NCI-H146 treated with DMSO at 0.1 percent for 48 hours (cell line): ENCODE data around the gene SCN3B.

Source experiments
- DNase-seq: peaks from one replicate; lab custom pipeline; 2025; ENCODE audit not compliant: unreplicated experiment; lab: John Stamatoyannopoulos, UW

Gene SCN3B

DNA sequence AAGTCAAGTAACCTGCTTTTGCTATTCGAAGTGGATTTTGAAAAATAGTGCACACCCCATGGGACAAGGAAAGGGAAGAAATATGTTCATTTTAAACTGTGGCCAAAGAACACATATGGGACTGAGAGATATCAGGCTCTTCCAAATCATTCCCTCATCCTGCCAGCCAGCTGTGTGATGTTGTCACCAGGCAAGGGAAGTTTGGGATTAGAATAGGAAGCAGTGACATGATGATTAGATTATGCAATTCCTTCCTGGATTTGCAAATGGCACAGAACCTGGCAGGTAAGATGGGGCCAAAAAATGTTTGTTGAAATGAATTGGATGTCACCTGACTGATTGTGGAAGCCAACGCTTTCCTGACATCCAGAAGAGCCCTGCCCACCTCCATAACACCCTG, 4.9 kb upstream of the SCN3B start:
- DNase-seq = no peak

DNA sequence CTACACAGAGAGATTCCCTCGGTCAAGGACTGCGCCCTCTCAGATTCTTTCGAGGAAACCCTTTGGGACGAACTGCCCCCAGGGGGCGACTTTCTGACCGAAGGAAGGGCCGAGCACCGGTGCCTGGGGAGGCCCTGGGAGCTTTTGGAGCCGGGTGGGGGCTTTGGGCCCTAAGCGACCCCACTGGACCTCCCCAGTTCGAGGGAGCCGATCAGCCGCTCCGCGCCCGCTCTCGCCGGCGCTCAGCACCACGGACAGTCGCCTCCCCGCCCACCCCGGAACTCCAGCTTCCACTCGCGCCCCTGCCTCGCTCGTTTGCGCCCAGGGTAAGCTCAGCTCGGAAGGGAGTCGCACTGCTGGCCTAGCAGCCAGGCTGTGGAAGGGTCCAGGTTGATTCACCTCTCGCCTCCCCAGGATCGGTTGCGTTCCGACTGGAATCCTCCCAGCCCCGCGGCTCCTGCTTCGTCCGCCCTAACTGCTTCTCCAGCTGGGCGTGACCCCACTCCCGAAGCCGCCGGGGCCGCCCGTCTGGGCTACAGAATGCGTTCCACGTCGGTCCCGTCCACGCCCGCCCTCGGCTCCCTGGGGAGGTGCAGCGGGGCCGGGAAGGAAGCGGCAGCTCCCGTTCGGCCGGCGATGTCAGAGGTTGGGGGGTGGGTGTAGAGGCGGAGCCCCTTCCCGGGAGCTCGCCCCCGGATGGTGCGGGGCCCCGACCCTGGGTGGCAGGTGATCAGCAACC, 428 bp downstream of the SCN3B start:
- no peak for DNase-seq

DNA sequence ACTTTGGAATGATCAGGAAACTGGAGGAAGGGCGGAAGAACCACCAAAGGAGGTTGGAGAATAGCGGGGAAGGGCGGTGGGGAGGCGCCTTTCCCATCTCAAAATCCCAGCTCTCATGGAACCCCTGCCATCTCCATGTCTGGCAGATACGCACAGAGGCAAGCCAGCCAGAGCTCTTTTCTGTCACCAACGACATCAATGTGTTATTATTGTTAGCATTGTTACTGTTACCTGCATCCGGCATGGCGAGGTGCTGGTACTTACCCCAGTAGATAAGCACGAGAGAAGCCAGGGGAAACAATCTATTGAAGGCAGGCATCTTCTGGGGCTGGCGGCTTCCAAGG, 969 bp downstream of the SCN3B start:
- DNase-seq = no peak

DNA sequence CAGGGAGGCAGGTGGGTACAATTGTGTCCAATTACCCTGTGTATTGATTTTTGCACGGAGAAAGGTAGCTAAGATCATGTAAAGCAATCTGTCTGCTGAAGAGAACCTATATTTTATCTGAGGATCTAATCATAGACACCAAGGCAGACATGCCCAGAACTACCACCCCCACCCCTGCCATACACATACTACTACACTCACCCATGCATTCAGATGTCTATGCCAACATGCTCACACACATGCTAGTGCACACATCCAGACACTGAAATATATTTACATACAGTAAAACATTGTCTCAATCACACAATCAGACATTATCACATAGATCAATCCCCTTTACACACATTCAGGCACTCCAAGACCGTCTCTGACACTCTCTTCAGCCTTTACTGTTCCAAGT, 1.8 kb downstream of the SCN3B start:
- DNase-seq = no peak

DNA sequence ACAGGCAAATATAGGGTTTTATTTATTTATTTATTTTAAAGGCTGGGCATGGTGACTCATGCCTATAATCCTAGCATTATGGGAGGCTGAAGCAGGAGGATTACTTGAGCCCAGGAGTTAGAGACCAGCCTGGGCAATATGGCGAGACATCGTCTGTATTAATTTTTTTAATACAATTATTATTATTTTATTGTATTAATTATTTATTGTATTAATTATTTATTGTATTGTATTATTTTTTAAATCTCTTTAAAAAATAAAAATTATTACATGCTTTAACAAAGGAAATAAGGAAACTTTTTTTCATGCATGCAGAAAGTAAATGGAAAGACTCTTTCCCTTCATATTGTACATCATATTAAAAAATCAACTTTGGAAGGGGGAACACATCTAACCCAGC, 3.5 kb downstream of the SCN3B start:
- DNase-seq = no peak

DNA sequence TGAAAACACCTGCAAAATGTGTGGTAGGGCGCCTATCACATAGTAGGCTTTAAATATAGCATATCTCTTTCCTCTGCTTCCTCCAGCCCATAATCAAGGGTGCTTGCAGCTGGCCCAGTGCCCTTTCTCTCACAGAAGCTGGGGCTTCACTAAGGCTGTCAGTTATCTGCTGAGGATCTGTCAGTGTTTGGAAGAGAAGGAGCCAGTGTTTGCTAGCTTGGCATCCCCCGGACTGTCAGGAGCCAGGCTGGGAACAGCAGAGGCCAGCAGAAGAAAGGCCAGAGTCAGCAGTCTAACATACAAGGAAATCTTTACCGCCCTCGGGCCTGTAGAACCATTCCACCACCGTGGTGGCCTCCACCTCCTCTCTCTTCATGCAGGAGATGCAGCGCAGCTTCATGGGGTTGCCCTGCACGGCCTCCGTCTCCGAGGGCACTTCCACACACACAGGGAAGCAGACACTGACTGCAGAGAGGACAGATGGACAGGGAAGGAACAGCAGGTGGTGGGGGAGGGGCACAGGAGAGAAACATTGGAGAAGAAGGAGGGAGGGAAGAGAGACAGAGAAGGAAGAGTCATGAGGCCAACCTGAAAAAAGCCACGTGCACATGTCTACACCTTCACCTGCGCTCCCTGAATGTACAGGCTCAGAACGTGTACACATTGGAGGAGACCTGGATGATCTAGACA, 9.0 kb downstream of the SCN3B start:
- DNase-seq = no peak

DNA sequence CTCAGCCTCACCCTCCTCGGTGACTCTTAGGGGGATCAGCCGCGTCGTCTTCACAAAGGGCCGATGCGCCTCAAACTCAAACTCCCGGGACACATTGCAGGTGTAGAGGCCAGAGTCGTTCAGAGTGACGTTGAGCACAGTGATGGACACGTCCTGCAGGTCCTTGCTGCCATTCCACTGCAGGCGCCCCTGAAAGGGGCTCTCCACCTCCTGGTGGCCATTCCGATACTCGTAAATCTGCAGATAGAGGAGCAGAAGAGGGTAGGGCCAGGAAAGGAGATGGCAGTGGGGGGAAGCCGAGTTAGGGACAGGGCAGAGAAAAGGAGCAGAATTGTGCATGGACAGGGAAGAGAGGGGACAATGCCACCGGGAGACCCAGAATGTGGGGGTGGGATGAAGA, 12.0 kb downstream of the SCN3B start:
- no peak for DNase-seq

DNA sequence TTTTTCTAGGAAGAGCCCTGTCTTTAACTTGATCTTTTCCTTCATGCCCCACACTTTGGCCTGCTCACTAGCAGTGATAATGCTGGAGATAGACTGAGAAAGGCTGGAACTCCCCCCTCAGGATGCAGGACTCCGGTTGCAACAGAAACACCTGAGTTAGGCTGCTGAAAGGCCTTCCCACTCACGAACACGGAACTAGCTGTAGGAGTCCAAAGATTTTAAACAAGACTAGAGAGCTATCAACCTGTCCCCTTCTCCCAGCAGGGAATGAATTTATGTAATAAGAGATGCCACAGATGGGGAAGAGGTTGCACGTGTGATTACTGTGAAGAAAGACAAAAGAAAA, 13.0 kb downstream of the SCN3B start:
- no peak for DNase-seq

DNA sequence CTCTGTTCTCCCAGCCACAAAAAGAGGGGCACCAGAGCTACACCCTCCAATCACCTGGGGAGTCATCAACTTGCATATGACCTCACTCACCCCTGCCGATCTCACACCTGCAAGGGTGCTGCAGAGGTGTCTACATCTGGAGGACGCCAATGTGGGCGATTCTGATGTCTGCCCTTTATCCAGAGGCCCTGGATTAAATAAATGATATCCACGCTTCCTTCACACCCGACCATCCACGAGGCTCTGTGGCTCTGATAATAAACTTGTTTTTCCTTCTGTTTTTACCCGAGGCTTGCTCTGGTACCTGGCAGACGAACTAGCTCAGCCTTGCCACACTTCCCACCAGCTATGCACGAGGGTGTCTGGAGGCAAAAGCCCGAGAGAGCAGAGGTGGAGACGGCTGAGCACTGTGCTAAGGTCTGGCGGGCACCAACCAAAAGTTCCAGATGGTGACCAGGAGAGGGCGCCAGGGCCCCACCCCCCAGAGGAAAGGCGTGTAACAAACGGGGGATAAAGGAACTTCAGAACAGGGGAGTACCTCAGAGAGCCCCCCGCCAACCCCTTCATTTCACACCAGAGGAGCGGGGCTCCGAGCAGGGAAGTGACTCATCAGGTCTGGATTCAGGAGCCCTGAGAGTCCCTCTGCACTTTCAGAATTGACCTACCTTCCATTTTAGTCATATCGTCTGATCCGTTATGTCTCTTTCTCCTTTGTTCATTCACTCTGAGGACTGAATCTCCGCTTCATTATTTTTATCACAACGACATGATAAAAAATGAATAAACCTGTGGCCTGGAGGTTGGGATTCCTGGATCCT, 13.5 kb downstream of the SCN3B start:
- no peak for DNase-seq

DNA sequence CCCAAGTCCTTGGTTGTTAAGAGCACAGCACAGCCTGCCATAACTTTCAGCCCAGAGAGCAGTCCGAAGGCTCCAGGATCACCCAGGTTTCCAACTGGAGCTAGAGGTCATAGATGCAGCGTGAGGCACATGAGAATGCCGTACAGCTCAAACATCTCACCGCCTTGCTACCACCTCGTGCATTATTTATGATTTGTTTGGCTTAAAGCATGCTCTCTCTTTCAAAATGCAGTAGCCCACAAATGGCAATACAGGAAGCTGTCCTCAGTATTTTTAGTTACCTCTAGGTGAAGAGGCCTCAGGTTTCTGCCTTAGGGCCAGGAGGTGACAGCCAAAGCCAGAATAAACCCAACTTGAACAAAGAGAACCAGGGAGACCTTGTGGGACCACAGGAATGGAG, 14.4 kb downstream of the SCN3B start:
- no peak for DNase-seq

DNA sequence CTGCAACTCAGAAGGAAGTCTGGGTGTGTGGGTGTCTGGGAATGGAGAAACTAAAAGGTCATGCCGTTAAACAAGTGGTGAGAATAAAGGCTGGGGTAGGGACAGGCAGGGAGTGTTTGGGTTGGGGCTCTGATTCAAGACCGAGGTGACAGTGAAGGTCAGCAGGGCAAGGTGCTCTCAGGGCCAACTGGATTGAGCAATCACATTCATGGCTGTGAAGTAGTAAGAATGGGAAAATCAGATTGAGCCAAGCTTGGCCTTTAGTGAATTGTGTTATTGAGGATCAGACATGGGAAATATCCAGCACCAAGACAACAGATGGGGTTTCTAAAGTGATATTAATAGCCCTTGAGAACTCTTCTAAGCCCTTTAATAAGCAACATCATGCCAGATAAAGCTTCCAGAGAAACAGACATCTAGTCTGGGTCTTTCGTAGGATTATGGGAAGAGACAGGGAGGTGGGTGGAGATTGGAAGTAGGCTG, 24.3 kb downstream of the SCN3B start:
- DNase-seq = no peak

DNA sequence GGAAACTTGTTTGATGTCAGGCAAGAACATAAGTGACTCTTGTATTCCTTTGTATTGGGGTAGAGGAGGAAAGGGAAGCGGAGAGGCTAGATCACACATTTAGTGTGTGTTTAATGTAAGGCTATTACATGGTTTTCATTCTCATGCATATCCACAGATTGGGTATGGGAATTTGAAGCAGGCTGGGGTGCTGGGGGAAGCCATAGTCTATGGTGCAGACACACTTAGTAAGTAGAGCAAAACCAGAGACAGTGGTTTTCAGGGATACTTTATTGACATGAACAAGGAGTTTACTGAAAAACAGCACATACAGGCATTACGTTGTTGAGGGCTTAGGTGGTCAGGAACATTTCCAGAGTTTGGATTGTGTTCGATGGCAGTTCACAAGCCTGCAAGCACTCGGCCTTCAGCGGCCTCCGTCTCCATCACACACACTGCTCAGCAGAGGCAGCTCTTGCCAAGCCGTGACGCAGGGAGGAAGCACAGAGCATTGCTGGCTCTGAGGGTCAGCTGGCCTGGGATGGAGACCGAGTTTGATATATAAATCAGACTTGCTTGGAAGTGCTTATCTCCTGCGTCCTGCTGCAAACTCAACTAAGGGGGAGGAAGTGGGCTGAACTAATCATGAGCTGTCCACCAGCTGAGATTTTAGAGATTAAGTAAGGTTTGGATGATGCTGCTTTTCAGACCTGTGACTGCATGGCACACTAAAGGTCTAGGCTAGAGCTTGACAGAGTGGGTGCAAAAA, 25.3 kb downstream of the SCN3B start:
- DNase-seq = no peak

DNA sequence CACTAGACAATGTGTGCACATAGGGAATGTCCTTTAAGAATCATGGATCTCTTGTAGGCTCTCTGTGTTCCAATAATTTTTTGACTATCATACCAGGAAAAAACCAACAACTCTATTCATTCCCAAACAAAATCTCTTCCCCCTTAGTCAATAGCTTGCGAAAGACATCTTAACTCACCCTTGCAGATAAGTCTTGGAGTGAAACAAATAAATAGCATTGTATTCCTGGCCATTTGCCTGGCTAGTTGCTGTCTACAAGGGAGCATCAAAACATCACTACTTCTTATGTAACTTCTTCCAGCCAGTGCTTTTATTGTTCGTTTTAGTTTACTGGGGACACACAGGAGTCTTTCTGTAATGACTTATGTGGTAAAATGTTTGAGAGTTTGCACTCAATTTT, 29.4 kb downstream of the SCN3B start:
- DNase-seq = no peak

DNA sequence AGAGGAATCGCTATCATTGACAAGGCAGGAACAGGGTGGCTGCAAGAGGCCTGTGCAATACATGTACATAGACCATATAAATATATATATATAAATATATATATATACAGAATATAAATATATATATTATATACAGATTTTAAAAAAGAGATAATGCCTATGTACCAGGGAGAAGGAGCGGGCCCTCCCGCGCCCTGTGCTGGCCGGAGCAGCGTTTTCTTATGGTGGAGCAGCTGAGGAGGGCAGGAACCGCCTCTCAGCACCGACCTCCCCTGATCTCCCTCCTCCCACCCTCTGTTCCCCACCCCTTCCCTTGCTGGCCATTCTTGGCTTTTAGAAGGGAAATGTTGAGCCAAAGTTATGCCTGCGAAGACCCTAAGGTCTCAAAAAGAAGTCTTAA, 31.8 kb downstream of the SCN3B start:
- no peak for DNase-seq

DNA sequence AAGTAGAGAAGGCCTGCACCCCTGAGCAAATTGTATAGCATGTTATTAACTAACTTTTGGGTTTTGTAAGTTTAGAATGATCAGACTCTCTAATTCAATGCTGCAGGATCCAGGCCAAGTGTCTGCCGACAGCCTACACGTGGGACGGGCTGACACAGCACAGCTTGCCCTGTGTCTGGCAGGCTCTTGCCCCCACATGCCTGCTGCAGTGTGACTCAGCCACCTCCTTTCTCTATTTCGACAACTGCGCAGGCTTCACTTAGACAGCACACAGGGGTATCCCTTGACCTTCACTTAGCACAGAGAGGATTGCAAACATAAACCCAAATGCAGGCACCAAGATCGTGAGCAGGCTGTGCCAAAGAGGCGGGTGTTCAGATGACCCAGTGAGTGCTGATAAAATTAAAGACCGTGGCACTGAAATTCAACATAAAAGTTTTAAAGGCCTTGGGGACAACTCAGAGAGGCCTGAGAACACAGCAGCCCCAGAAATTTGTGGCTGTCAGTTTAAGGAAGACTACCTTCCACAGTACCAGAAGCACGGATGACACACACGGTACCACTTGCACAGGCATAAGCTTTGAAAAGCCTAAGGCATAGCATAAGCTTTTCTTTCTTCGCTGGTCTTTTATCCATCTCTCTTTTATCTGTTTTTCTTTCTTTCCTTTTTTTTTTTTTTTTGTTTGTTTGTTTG, 37.8 kb downstream of the SCN3B start:
- DNase-seq = no peak

DNA sequence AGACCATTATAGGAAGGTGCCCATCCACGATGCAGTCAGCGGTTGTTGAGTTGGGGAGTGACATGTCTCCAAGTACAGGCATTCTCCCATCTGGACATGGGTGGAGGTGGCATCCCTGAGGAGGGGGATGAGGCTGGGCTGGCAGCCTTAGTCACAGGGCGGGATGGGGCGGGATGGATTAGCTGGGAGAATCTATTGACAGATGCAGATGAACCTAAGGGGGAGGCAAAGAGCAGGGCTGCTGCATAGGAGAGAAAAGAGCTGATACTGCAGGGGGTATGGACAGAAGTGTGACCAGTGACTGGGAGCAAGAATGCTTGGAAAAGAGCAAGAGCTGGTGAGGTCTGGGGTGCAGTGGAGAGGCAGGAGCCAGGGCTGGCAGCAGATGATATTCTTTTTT, 42.7 kb downstream of the SCN3B start:
- DNase-seq = no peak

DNA sequence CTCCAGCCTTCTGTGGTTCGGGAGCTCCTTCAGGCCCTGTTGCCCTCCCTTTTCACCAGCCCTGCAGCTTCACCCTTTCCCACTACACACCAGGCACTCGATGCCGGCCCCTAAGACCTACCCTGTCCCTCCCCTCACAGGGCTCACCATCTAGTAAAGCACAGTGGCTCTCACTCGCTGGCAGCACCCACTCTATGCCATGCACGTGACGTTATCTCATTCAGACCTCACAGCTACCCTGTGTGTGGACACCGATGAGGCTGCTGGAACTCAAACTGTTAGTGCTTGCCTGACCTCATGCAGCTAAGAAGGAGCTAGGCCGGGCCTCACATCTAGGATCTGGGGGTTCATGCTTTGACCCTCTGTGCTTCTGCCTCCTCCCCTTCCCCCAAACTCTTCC, 45.5 kb downstream of the SCN3B start:
- no peak for DNase-seq

DNA sequence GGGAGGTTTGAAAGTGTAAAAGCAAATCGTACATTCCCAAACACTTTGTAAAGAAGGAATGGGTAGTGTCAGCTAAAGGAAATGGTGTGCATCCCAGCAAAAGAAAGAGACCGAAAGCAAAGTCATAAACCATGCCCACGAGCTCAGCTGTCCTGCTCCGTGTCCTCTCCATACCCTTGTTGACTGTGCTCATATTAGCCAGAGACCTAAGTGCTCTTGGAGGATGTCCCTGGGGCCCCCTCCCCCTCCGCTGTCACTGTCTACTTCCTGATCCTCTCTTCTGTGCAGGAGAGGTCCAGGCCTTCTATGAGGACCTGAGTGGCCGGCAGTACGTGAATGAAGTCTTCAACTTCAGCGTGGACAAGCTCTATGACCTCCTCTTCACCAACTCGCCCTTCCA, 46.1 kb downstream of the SCN3B start:
- DNase-seq = no peak

DNA sequence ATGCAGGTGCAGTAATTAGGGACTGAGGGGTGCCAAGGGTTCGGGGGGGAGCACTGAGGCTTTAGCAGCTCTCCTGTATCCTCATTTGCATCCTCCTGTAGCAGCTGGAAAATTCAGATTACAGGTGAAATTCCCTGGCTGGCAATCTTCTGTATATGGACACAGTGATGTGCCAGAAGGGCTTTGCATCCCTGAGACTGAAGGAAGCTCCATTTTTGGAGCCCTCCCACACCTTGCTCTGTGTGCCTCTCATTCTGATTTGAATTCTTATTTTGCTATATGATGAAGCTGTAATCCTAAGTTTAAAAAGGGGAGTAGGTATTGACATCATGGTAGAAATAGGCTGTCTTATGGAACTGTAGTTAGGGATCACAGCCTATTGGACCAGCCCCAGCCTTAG, 46.6 kb downstream of the SCN3B start:
- no peak for DNase-seq

DNA sequence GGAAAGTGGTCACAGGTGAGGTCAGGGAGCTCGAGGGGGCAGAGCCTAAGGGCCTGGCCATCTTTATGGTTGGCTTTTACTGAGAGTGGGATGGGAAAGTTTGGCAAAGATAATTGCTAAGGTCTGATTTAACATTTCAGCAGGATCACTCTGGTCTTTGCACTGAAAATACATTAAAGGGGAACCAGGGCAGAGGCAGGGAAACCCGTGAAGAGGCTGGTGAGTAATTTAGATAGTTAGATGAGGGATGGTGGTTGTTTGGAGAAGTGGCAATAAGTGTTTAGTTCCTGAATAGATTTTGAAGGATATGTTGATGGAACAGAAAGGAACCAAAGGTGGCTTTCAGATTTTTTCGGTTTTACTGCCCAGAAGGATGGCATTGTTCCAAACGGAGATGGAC, 50.8 kb downstream of the SCN3B start:
- DNase-seq = no peak

DNA sequence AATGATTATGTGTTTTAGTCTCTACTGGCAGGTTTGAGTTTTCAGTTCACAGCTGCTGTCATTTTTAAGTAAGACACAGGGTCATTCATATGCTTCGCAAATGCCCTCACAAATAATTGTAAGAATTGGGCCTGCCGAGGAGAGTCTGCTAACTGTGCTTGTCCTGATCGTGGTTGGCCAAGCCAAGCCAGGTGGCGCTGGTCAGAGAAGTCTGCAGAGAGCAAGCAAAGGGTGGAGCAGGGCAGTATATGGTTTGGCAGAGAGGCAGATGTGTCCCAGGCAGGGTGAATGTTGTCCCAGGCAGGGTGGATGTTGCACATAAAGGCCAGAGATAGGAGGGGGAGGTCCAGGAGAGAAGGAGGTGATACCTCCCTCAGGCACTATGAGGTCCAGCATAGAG, 52.7 kb downstream of the SCN3B start:
- no peak for DNase-seq
